ENCODE results near the gene IL27RA. TPM values are rescaled to one million over a fixed set of nuclear protein-coding genes. Genes with fewer than 3 reads are reported as not detected.

The IL27RA gene
- total and polyA plus RNA-seq, 2 experiments from 2014 or later = 7.7 to 11.4 TPM

GRCh38 chr19:13998426-13998825 is 33.1 kb upstream of the IL27RA start:
- 0 out of 2 replicates have a peak, but pooled peaks cover 6% of the 10 kb centered on the region for H3K36me3 ChIP-seq (ENCODE audit: insufficient read depth)
- Mint-ChIP-seq H3K4me3 (no peak overlapping the region), H3K27ac (no peak overlapping the region), H3K36me3 (ENCODE audit: low read depth) (peaks cover 31% of the 10 kb centered on the region; the same call in 2 of the 3 replicates), H3K4me1 (peaks cover 9% of the 10 kb centered on the region), H3K9me3 (peaks cover 20% of the 10 kb centered on the region; the same call in 2 of the 3 replicates), H3K27me3 (ENCODE audit: insufficient read depth, low read depth, poor library complexity) (no peaks in the 10 kb centered on the region)
- DNase-seq (ENCODE audit: low spot score) (no peak), ATAC-seq (no peak)
- no peak for TF ChIP-seq ZNF331 (CRISPR knock-in tag; IDR thresholded peaks at IDR 0.05; ENCODE audit: low read depth)
- TF ChIP-seq ETS1 (IDR thresholded peaks at IDR 0.05) = no peak
- no peak for TF ChIP-seq JUNB (IDR thresholded peaks at IDR 0.05; ENCODE audit: unreplicated experiment)
- TF ChIP-seq POLR2AphosphoS5 (IDR thresholded peaks at IDR 0.05; ENCODE audit: low read depth) = no peak
- TF ChIP-seq EZH2 (IDR thresholded peaks at IDR 0.05; ENCODE audit: low read depth, unreplicated experiment) = no peak
- no peak for TF ChIP-seq ZNF114 (CRISPR knock-in tag; IDR thresholded peaks at IDR 0.05)
- TF ChIP-seq CREB1 (CRISPR knock-in tag; IDR thresholded peaks at IDR 0.05; ENCODE audit: low read depth) = no peak
- TF ChIP-seq ZNF462 (CRISPR knock-in tag; IDR thresholded peaks at IDR 0.05) = no peak
- no peak for TF ChIP-seq CTCF (conservative IDR thresholded peaks at IDR 0.05; ENCODE audit: low read depth in 2 of 2)
- no peak for TF ChIP-seq EZH2phosphoT487 (IDR thresholded peaks at IDR 0.05; ENCODE audit: unreplicated experiment)
- H3K27me3 ChIP-seq (ENCODE audit: insufficient read depth) = no peaks in the 10 kb centered on the region
- H3K79me2 ChIP-seq (replicated peaks; ENCODE audit: insufficient read depth) = peaks cover 33% of the 10 kb centered on the region
- H3K9me2 ChIP-seq (ENCODE audit: insufficient read depth) = no peaks in the 10 kb centered on the region
- no peak overlapping the region for H3K4me2 ChIP-seq
- H3K4me3 ChIP-seq = no peak overlapping the region
- peaks cover 4% of the 10 kb centered on the region for H3K4me1 ChIP-seq (ENCODE audit: insufficient read depth)
- 0 out of 2 replicates have a peak, but pooled peaks cover 3% of the 10 kb centered on the region for H3F3A ChIP-seq (replicated peaks; ENCODE audit: low read depth)
- H3K27ac ChIP-seq (ENCODE audit: low read depth) = no peak overlapping the region
- H2AFZ ChIP-seq = no peak overlapping the region
- H4K20me1 ChIP-seq (replicated peaks; ENCODE audit: insufficient read depth) = no peaks in the 10 kb centered on the region

All from GM23338 (cell line).